Measurements from ENCODE around the gene SNX30.

SNX30 gene

DNA sequence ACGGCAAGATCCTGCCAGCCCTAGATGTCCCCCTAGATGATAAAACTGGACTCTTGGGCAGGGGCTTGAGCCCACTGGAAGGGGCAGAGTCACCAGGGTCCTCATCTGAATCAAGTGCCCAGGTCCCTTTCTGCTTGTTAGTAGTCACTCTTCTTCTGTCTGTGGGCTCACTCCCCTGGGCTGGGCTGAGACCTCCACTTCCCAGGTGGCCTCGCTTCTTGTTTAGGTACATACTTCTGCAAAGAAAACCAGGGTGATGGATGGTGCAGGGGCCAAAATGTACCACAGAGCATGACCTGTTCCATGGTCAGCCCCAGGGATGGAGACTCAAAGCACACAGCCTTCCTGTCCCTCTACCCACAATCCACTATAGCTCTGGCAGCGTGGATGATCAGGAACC lies 141.0 kb downstream of the SNX30 start:
- DNase-seq, result no peak

DNA sequence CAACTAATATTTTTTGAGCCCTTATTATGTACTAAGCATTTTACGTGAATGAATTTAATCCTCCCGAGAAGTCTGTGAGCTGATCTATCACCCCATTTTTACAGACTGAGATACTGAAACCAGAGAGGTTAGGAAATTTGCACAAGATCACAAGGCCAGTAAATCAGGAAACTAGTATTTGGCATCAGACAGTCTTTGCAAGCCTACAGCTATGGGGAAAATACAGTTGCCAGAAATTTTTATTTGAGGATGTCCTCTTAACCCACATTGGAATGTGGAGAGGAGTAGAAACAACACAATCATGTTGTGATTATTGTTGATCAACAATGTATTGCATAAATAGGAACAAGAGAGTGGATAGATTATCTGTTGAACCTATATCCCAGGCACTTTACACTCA lies 142.4 kb downstream of the SNX30 start:
- no peak for DNase-seq

DNA sequence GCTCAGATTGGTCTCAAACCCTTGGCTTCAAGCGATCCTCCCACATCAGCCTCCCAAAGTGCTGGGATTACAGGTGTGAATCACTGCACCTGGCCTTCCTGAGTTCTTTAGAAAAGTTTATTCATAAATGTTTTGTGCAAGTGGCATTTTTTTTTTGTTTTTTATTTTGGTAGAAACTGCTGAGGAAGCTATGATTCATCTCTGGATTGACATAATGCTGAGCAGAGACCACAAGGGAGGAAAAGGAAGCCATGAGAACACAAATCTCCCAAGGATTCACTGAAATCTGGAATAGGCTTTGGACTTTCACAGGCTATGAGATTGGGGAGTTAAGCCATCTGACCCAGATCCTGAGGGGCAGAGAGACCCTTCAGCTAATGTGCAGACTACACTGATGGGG lies 143.5 kb downstream of the SNX30 start:
- DNase-seq, result no peak

DNA sequence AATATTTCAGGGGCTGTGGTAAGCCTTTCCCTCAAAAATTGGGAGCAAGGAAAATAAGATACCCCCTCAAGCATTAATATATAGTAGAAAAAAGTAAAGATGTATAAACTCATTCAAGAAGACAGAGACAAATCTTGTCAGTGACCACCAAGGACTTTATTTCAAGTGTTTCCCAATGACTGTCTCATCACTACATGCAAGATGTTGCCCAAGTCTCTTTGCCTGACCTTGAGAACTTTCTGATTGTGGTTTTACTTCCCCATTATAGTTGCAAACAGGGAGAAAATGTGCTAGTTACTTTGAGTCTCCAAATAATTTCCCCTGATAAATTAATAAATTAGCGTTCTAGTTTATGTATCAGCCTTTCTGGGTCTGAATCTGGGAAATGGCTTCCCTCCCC lies 144.1 kb downstream of the SNX30 start:
- peak; percentile 42 for DNase-seq

DNA sequence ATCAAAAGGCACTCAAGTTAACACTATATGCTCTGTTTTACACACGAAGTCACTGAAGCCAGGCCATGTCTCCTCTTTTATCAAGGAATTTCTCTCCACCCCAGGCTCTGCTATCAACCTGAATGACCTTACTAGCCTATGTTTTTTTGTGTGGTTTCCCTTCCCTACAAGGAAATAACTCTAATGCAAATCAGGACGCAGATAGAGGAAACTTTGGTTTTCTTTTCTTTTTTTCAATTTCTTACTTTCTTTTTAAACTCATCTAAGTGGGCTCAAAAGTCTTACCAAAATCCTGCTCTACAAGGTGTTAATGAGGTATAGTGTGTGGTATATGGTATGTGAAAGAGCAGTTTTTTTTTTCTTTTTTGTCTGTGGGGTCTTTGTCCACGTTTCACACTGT lies 145.6 kb downstream of the SNX30 start:
- DNase-seq, result no peak

DNA sequence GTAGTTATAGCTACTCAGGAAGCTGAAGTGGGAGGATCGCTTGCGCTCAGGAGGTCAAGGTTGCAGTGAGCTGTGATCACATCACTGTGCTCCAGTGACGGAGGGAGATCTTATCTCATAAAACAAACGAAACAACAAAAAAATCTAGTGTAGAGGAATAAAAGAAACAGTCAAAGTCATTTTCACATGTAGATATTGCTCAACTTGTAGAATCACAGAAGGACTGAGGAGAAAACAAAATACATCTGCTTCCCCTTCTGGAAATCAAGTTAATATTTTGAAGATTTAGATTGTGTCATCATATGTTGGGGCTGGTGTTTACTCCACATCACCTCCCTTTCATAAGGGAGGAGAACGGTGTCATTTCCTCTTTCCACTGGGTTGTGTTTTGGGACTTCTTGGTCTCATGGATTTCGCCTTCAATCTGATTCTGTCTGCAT lies 148.3 kb downstream of the SNX30 start:
- peak; percentile 8 for DNase-seq

DNA sequence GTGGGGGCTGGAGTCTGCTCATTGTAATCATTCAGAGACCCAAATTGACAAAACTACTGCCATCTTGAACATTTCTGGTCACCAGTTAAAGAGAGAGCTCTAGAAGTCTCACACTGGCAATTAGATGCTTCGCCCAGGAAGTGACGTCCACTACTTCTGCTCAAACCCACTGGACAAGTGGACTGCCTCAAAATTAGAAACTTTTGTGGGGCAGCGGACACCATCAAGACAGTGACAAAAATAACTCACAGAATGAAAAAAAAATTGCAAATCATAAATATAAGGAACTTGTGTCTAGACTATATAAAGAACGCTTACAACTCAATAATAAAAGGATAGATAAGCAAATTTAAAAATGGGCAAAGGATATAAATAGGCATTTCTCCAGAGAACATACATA lies 149.9 kb downstream of the SNX30 start:
- no peak for DNase-seq

DNA sequence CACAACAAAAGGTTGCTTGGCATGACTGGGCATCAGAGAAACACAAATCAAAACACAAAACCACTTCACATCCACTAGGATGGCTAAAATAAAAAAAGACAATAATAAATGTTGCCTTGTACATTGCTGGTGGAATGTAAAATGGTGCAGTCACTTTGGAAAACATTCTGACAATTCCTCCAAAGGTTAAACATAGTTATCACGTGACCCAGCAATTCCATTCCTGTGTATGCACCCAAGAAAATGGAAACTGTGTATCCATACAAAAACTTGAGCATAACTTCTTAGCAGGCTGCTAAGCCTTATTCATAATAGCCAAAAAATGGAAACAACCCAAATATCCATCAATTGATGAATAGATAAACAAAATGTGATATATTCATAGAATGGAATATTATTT lies 150.3 kb downstream of the SNX30 start:
- DNase-seq, result no peak

DNA sequence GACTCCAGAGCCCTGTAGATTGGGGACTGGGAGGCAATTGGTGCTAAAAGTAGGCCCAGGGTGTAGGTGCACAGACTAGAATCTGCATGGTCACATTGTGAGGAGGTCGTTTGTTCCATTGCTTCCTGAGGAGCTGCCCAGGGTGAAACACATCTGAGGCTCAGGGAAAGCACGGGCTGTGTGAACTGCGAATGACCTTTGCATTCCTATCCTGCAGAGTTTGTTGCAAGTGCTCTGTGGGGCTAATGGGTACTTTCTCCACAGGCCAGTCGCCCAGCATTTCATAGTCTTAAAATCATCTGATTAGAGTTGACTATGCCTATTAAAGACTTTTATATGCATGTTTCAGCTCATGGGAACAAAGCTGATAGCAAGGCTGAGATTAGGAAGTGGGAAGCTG lies 154.5 kb downstream of the SNX30 start:
- DNase-seq, result no peak

DNA sequence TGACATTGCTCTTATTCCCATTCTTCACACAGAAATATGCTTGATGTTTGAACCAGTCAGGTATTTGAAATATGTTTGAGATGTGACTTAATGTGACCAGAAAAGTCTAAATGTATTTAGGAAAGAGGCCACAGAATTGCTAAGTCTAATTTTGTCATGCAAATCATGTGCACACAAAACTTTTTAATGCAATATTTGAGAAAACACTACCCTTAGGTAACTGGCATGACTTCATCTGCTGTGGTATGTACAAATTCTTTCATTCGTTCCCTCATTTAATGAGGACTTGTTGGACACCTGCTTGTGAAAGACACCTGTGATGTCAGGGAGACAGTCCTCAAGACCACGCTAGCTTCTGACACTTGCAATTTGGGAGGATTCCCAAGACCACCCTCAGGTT lies 161.2 kb downstream of the SNX30 start:
- no peak for DNase-seq

DNA sequence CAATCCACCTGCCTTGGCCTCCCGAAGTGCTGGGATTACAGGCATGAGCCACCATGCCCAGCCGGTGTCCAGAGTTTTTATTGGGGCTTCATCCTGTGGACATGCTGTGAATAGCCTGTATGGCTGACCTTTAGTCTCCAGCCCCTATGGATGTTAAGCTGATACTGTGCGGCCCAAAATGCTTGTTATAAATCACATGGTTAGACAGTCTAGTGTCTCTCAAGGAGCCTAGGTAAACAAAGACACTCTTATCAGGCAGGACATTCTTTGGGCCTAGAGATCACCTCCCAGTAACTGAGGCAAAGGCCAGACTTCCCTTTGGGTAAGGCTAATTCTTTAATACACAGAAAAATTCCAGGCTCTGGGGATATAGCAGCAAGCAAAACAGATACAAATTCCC lies 162.1 kb downstream of the SNX30 start:
- DNase-seq, result no peak

DNA sequence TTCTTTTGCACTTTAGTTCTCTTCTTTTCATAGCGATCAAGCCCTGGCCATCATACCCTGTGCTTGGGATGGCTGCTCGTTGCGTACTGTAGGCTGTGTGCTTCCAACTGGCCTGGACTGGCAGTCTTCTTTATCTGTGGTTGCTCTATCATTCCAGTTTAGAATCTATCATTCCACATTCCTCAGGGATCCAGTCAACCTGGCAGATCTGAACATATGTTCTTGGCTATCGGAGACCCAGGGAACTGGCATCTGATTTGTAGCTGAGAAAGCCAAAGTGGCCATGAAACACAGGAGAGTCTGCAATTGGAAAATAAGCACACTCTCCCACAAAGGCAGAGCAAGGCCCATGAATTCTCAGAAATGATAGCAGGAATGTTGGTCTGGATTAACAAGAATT lies 162.8 kb downstream of the SNX30 start:
- DNase-seq, result no peak

DNA sequence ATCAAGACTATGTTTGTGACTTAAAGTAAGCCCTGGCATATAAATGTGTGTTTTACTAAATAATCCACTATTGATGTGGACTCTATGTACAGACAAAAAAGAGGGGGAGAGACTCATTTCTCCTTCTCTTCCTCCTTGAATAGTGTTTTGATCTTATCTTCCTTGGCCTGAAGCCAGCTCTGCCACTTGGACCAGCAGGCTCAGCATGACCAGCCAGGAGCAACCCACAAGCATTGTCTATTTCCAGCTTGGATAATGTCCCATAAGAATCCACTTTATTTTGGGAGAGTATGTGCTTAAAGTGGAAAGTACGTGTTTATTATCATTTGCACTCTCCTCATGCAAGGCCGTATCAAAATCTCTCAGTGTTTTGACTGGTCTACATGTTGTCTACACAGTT lies 164.0 kb downstream of the SNX30 start:
- no peak for DNase-seq

DNA sequence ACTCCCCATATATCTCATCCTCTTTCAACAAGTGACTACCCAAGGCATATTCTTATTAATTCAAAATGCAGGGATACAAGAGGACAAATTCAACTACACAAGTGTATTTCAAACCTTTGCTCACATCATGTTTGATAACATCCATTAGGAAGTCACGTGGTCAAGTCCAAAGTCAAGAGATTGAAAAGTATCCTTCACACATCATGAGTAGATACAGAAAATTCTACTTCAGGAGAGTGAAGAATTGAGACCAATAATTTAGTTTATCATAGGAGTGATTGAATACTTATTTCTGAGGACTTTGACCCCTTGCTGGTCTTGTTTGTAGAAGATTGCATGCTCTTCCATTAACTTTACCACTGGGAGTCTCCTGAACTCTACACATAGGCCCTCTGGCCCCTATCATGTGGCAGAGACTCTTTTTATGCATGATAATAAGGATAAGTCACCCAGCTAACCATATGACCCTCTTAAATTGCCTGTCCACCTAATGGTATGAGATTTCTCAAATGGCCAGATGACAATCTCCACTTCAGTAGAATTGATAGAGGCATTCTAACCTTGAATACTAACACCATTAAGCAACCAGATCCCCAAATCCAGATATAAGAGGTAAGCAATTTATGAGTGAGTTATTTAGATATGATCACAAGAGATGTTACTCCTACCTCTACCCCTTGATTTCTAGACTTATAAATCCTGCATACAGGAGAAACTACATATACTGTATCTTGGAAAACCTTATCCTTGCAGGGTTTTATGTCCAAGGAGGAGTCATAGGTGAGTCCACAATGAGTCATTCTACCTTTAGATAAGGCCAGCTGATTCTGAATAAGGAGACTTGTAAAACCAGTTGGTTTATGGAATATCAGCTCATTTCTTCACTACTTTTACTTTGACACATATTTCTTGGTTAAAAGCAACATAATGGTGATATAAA lies 166.8 kb downstream of the SNX30 start:
- no peak for DNase-seq

DNA sequence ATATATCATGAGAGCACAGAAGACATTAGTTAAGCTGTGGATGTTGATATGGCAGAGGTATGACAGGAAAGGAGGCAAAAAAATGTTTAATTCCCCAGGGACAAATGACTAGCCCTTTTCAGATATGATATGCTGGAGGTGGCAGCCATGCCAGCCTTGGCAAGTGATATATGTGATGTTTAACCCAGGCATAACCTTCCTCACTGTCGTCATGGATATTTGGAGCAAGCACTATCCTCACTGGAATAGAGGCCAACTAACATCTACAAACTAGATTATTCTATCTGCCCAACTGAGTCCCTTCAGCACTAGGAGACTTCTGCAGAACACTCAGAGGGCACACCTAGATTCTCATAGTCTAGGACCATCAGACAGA lies 167.4 kb downstream of the SNX30 start:
- no peak for DNase-seq

DNA sequence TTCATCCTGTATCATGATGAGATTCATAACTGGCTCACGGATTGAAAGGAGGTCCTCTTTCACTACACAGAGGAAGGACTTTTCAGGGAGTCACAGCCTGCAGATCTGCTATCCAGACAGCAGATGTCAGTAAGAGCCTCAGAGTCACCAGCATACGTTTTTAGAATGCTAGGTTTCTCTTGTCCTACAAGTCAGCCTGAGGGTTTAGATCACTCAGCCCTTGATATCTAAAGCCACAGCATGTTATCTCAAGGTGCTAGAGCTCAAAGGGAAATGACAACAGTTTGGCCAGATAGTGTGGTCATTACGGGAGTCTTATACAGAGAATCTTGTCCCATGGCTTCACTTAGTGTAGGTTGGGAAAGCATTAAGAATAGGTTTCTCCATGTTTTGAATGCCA lies 171.0 kb downstream of the SNX30 start:
- DNase-seq, result peak; percentile 75
